Astrocyte of the spinal cord (primary cell): ENCODE measurements around the gene GRIK5.

Experiments
- DNase-seq: peaks from one replicate; pipeline ENCODE4 v3.0.0; 2011; ENCODE audit warnings: low read depth, low spot score
- H3K4me3 ChIP-seq: 2 replicates; pipeline ENCODE4 v1.5.1; 2011; ENCODE audit warnings: low read depth, mild to moderate bottlenecking, low read length, moderate library complexity
- in situ Hi-C: cut with HindIII; loops from 2 replicates; pipeline ENCODE4 v1.10.0; 2017; ENCODE audit warnings: low sequenced_read_pairs
- TF ChIP-seq, protein P1 (sequence below): IDR thresholded peaks from 2 replicates; pipeline ENCODE4 v1.5.1; 2012; ENCODE audit warnings: low read depth, mild to moderate bottlenecking, low read length, inconsistent platforms

GRIK5 gene

DNA sequence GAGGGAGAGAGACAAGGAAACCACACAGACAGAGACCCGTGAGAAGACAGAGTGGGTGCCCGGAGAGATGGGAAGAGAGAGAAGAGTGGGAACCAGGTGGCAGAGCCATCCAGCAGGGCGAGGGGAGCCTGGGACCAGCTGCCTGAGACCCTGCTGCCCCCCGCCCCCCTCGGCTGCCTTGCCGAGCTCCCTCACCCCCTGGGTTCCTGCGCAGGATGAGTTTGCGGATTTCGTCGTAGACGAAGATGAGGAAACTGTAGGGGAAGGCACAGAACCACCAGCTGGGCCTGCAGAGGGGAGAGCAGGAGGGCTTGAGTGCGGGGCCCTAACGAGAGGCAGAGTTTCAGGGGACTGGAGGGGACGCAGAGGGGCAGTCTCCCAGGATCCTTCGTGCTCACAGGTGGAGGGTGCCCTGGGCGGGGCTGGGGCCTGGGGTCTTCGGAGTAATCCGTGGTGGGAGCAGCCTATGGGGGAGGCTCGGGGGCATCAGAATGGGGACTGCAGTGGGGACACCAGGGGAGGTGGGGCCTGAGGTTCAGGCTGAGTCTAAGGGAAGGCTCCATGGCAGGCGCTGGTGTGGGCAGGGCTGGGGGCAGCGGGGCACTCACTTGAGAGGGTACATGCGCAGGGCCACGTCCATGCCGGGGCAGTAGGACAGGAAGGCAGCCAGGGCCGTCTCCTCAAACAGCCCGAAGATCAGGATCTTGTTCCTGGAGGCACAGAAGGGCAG, 102.8 kb downstream of the GRIK5 start:
- in situ Hi-C loops: no loop called here
- no peak for DNase-seq
- TF ChIP-seq, protein P1, sequence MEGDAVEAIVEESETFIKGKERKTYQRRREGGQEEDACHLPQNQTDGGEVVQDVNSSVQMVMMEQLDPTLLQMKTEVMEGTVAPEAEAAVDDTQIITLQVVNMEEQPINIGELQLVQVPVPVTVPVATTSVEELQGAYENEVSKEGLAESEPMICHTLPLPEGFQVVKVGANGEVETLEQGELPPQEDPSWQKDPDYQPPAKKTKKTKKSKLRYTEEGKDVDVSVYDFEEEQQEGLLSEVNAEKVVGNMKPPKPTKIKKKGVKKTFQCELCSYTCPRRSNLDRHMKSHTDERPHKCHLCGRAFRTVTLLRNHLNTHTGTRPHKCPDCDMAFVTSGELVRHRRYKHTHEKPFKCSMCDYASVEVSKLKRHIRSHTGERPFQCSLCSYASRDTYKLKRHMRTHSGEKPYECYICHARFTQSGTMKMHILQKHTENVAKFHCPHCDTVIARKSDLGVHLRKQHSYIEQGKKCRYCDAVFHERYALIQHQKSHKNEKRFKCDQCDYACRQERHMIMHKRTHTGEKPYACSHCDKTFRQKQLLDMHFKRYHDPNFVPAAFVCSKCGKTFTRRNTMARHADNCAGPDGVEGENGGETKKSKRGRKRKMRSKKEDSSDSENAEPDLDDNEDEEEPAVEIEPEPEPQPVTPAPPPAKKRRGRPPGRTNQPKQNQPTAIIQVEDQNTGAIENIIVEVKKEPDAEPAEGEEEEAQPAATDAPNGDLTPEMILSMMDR: no peak
- no peak overlapping the region for H3K4me3 ChIP-seq

DNA sequence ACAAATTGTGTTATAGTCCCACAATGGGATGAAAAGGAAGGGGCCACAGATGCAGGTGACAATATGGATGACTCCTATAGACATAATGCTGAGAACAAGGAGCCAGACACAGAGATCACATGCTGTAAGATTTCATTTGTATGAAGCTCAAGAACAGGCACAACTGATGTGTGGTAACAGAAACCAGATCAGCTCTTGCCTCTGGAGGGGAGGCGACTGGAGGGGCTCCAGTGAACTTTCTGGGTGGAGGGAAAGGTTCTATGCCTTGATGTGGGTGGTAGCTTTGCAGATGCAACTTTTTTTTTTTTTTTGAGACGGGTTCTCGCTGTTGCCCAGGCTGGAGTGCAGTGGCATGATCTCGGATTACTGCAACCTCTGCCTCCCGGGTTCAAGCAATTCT, 104.9 kb downstream of the GRIK5 start:
- DNase-seq: no peak
- H3K4me3 ChIP-seq: no peak overlapping the region
- TF ChIP-seq, protein P1: no peak
- in situ Hi-C loops: no loop called here

DNA sequence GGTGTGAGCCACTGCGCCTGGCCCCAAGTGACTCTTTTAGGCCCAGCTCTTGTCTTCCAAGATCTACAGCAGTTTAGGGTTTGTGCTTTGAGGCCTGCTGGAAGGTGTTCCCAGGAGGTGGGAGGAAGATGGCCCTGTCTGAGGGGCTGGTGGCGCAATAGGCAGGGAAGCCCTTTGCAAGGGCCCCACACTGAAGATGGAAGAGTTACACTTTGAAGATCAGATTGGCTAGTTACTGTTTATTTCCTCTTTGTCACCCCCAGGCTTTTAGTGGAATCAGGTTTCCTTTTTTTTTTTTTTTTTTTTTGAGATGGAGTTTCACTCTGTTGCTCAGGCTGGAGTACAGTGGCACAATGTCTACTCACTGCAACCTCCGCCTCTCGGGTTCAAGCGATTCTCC, 109.0 kb downstream of the GRIK5 start:
- TF ChIP-seq, protein P1: no peak
- no peak overlapping the region for H3K4me3 ChIP-seq
- in situ Hi-C loops: no loop called here
- no peak for DNase-seq

DNA sequence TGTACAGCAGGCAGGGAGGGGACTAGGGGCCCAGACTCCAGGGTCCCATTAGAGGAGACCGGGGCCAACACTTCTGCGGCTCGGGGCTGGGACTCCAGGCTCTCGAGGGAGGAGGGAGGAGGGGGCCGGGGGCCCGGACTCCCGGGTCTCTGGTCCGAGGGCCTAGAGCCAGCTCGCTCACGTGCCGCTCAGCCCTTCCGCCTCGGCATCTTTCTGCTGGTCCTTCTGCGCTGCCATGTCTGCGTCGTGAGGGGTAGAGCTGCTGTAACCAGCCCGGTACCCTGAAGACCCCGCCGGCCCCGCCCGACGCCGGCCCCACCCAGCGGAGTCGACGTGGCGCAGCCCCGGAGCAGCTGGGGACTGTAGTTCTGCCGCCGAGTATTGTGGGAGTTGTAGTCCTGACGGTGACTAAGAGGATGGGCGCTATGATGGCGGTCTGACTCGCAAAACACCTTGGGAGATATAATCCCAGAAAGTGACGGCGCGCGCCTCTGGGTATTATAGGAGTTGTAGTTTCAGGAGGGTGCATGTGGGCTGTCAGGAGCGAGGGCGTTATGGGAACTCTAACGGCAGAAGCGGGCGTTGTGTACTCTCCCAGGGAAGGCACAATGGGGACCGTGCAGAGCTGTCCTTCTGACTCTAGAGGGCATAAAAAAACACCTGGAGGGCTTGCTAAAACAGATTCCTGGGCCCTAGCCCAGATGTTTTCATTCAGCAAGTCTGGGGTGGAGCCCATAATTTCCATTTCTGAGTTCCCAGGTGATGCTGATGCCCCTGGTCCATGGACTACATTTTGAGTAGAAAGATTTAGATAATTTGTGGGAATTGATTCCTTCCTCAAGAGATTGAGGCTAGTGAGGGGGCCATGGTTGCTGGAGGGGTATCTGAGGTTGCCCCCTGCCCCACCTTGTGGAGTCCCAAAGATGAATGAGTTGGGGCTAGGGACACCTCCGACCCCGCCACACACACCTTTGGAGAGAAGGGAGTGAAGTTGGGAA, 110.7 kb downstream of the GRIK5 start, which contains the start of gene RABAC1:
Gene RABAC1 (minus strand): TSS at position 266 of the 998 bp plus-strand sequence. CDS start 29 bp downstream, at position 237.
- DNase-seq: peak; percentile 91
- peak within 1 kb of the TSS; percentile 96 for H3K4me3 ChIP-seq
- TF ChIP-seq, protein P1: peak; percentile 13
- in situ Hi-C loops: no loop called here

DNA sequence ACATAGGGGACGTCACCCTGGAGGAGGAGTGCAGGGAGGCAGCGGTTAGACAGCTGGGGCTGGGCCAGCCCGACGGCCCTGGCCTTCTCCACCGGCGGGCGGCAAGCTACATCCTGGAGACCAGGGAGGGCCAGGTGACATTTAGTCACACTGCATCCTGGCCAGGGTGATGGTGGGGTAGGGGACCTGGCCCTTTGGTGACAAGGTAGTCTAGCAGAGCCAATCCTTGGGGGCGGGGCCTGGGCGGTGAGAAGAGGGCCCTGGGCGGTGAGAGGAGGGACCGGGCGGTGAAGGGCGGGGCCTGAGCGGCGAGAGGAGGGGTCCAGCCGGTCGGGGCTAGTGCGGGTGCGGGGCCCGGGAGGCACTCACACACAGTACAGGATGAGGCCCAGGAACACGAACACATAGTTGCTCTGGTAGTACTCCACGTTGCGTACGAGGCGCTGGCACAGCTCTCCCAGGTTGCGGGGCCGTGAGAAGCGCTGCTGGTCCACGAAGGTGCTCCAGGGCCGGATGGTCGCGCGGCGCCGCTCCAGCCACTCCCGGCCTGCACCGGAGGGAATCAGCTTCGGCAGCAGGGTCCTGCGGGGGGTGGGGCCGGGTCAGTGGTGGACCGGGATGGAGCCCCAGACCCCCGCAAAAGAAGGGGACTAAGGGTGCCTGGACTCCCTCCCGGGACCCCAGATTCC, 111.5 kb downstream of the GRIK5 start:
- TF ChIP-seq, protein P1: no peak
- in situ Hi-C loops: no loop called here

DNA sequence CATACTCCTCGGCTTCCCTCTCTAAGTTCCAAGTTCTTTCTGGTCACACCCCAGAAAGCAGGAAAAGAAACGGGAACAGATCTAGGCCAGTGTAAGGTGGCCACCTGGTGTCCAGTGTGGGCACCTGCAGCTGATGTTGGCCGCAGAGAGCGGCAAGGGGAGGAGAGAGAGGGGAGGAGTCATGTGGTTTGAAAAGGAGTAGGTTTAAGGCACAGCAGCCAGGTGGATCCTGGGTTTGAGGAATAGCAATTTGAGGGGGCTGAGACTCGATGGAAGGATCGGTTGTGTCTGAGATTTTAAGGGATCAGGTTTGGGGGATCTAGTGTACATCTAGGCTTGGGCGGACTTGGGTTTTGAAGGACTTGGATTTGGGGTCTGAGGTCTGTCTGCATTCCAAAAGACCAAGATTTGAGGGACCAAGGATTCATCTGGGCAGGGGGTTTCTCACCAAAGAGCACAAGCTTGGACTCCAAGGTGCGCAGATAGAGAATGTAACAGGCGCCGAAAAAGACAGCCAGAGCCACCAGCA, 112.1 kb downstream of the GRIK5 start:
- in situ Hi-C loops: no loop called here
- peak; percentile 84 for DNase-seq
- TF ChIP-seq, protein P1: peak; percentile 92
- peak overlapping the region; percentile 96 for H3K4me3 ChIP-seq

More for the DNA sequence above, 111.5 kb downstream of the GRIK5 start:
- DNase-seq: peak; percentile 70
- H3K4me3 ChIP-seq: peak overlapping the region; percentile 96
